Activated CD4-positive, alpha-beta T cell treated with anti-CD3 and anti-CD28 coated beads, Interleukin-2, Interleukin-6, amounts not matched to agents 100 ng/mL and 50 ng/mL, durations not matched to agents 16 hours and 8 hours (primary cell): ENCODE data around the gene TREX2.

Experiments
- DNase-seq: peaks from one replicate; pipeline ENCODE4 v3.0.0-alpha.2; 2020

The TREX2 gene

GRCh38 chrX:153475751-153476281, 30.0 kb upstream of the TREX2 start:
- DNase-seq, result no peak

GRCh38 chrX:153475271-153475670, 29.4 kb upstream of the TREX2 start:
- no peak for DNase-seq

- peak; percentile 23 for DNase-seq
Observed at GRCh38 chrX:153474718-153475117, 28.9 kb upstream of the TREX2 start.

DNA sequence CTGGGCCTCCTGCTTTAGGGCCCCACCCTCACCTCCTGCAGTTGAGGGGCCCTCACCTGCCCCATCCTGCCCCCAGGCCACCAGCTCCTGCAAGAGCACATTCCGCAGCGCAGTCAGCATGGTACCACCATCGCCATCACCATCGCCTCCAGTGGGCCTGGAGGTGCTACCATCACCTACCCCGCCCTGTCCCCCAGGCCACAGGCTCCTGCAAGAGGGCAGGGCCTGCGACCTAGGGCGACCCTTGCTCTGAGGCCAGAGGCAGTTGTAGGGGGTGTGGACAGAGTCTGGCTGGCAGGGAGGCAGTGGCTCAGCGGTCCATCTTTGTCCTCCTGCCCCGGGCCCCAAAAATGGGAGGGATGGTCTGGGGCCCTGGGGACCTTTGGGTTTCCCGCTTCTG, 28.4 kb upstream of the TREX2 start:
- no peak for DNase-seq

- no peak for DNase-seq
Observed at GRCh38 chrX:153473126-153473525, 27.3 kb upstream of the TREX2 start.

DNA sequence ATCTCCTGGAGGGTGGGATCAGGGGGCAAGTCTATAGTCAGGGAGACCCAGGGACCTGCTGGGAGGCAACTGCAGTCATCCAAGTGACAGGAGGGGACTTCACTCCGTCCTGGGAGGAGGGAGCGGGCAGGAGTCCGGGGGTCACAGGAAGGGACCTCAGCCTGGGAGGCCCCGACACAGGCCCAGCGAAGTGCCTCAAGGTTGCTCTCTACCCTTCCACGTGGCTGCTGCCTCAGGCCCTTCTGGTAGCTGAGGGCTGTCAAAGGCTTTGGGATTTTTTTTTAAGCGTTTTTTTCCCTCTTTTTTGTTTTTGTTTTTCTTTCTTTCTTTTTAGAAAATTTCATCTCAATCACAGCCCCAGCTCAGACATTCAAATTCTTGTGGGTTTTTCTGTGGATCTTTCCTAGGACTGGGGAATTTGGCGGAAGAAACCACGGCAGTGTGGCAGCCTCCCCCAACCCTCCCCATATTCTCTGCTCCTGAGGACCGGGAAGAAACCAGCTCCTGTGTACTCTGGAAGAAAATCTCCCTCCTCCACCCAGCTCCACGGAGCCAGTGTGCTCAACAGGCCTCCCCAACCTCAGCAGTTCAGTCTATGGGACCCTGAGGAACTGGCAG, 25.9 kb upstream of the TREX2 start:
- no peak for DNase-seq

- DNase-seq, result peak; percentile 90
Observed at GRCh38 chrX:153470411-153471363, 24.8 kb upstream of the TREX2 start, which contains the start of gene HAUS7. TSS of gene HAUS7 (minus strand) at chrX:153470576. CDS start at chrX:153470557, 19 bp downstream.

DNA sequence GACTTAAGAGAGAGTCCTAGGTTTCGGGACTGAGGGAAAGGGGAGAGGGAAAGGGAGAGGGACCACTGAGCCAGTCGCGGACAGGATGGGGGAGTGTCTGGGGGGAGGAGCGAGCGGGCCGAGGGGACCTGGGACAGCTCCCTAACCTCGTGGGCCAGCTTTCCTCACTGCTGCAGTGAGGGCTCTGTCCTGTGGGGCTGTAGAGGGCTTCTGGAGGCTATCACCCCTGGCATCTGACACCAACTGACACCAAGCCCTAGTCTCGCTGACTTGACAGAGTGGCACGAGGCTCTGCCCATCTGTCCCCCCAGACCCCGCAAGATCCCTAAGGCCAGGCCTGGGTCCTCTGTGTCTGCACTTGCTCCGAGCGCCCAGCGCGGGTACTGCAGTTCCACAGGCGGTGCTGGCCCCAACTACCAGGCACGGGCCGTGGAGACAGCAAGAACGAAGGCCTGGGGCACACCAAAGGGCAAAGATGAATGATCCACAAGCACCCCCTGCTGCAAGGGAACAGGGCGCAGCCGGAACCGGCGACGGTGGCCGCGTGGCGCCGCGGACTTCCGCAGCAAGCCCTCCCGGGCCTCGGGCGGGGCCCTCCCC, 24.1 kb upstream of the TREX2 start:
- peak; percentile 34 for DNase-seq

DNA sequence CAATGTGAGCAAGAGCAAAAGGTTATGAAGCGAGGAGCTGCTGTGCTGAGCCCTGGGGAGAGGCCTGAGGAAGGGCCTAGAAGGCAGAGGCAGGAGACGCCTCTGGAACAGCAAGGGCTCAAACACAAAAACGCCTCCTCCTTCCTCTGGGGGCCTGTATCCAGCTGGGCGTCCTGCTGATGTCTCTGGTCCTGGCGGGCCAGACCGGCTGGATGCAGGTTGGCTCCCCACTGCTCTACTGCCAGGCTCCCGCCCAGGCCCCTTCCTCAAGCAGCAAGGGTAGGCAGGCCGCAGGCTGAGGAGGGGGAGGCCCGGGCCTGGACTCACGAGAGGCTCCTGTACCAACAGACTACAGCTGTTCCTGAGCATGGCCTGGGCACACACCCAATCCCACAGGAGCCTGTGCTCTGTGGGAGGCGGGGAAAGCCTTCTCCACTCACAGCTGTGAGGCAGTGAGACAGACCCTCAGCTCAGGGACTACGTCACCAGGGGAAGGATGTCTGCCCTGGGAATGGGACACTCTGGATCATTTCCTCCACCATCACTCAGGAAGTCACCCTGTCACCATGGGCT, 22.2 kb upstream of the TREX2 start:
- DNase-seq, result no peak

DNA sequence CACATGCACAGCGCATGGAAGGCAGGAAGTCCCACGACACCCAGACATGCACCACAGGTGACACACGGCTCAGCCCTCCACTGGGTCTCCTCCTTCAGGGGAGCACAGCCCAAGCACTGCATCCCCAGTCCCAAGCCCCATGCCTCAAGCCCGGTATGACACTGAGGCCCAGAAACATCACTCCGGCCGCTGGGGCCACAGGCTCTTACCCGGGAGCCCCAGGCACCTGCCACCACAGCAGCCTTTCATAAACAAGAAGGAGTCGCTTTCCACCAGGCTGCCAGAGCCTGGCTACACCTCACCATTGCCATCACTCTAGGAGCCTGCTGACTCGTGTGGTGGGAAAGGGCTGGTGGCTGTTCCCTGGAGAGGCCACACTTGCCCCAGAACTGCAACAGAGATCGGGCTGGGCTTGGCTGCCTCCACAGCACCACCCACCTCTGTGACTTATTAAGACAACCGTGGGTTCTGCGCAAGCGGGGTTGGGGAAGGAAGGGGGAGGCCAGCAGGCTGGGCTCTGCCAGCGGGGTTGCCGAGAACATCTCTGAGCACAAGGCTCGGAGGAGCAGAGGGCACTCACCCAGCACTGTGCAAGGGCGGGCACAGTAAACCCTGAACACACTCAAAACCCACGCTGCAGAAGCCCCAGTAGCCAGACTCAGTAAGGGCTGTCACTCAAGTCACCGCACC, 20.0 kb upstream of the TREX2 start:
- DNase-seq, result no peak

- no peak for DNase-seq
Observed at GRCh38 chrX:153464116-153464515, 18.3 kb upstream of the TREX2 start.

- DNase-seq, result no peak
Observed at GRCh38 chrX:153463556-153463955, 17.7 kb upstream of the TREX2 start.

DNA sequence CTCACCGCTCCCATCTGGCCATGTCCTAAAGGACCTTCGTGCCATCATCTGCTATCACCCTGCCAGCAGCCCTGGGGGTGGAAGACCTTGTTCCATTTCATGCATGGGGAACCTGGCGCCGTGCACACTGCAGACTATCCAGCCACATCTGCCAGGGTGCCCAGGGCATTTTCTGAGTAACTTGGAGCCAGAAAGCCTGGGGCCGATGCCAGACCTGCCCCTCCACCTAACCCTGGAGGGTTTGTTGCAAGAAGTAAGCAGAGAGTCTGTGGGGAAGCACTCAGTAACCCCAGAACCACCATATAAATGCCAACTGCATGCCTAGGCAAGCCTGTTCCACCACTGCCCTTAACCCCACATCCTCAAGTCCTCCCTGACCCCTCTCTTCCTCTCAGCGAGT, 17.2 kb upstream of the TREX2 start:
- no peak for DNase-seq

DNA sequence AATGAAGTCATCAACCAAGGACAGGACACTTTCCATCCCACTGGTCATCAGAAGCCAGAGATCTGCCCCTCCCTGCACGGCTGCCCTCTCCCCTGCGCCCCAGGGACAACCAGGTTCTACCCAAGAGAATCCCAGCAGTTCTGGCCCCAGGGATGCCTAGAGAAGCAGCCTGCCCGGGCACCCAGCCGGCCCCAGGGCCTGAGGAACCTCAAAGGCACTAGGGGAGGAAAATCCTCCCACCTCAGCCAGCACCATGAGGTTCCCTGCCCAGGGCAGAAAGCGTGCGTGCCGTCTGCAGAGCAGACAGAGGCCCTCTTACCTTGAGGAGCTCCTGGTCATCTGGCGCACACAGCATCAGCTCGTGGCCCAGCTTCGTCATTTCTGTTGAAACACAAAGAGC, 16.4 kb upstream of the TREX2 start:
- DNase-seq, result no peak

DNA sequence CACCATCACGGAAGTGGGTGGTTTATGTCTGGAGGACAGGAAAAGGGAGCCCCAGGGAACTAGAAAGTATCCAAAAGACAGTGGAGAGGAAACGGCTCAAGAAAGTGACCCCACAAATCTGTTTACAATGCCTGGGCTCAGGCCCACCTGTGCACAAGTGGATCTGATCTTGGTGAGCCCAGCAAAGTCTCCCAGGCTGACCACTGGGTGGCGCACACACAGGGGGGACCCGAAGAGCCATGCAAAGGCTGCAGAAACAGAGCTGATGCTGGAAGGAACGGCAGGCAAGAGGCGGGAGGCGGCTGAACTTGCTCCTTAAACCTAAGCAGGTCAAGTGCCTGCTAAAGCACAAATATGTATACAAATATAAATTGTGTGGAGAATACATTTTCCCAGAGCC, 15.0 kb upstream of the TREX2 start:
- peak; percentile 62 for DNase-seq

DNA sequence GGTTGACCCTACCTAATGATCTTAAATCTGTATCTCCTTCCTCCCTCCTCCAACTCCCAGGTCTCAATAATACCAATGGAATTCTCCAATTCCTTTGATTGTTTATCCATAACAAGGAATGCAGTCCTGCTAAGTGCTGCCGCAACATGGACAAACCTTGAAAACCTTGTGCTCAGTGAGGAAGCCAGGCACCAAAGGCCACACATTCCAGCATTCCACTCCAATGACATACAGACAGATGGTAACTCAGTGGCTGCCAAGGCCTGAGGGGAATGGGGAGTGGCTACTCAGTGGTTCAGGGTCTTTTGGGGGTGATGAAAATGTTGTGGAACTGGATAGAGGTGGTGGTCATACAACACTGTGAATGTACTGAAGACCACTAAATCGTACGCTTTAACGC, 14.1 kb upstream of the TREX2 start:
- no peak for DNase-seq

DNA sequence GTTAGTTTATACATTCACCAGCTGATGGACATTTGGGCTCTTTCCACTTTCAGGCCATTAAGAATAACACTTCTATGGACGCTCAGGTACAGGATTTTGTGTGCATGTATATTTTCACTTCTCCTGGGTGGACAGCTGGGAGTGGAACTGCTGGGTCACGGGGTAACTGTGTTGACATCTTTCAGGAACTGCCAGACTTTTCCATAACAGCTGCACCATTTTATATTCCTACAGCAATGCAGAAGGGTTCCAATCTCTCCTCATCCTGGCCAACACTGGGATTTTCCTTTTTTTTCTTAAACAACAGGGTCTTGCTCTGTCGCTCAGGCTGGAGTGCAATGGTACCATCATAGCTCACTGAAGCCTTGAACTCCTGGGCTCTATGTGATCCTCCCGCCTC, 12.6 kb upstream of the TREX2 start:
- DNase-seq, result no peak

- DNase-seq, result no peak
Observed at GRCh38 chrX:153457827-153458466, 12.1 kb upstream of the TREX2 start.

DNA sequence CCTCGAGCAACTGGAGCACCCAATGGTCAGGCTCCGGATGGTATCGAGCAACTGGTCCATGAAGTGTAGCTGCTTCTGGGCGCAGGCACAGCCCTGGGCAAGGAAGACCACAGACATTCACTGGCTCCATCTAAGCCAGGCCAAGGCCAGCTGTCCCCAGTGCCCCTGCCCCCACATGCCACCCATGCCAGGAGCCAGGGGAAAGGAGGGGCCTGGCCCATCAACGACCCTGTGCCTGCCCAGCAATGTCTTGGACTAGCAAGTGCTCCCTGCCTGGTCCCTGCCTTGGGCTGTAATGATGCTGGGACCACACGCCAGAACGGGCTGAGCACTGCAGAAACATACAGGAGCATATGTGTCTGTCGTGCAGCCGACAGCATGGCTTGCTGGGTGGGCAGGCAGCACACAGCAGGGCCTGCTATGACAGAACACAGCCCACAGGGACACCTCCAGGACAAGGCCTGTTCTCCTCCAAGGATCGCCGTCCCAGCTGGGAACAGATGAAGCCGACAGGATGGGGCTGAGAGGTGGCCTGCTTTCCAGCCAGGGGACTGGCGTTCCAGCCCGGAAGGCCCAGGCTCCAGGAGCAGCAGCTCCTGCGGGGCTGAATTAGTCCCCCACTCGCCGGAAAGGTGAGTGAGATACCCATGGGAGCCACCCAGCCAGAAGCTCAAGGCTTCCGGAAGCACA, 11.4 kb upstream of the TREX2 start:
- no peak for DNase-seq

GRCh38 chrX:153456704-153457103, 10.8 kb upstream of the TREX2 start:
- DNase-seq, result no peak

DNA sequence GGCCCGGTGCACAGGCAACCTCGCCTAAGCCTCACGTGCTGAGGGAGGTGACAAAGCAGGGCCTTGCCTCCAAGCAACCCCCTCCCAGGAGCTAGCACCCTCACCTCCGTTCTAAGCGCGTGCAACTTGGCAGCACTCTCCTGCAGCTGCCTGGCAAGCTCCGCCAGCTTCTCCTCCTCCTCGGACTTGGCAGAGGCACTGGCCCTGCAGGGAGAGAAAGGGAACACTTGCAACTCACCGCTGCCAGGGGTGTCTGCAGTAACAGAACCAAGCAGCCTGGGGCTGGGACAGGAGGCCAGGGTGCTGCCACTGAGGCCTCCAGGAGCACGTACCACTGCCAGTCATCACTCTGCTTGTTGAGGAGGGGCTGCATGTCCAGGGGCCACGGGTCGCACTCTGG, 10.3 kb upstream of the TREX2 start:
- DNase-seq, result no peak

- DNase-seq, result no peak
Observed at GRCh38 chrX:153455571-153455970, 9.7 kb upstream of the TREX2 start.
